ENCODE measurements around the gene TNN.

The TNN gene

GRCh38 chr1:175071276-175071943 is 3.8 kb downstream of the TNN start:
- DNase-seq (ENCODE audit: low read depth in 2 of 2) = no peak
- H3K4me3 ChIP-seq (replicated peaks in 1 of 2; ENCODE audit: low read depth in 2 of 2, low read length in 2 of 2) = no peak overlapping the region
- TF ChIP-seq CTCF (IDR thresholded peaks at IDR 0.05; ENCODE audit: low read depth, low read length) = no peak

- no peak for TF ChIP-seq CTCF (IDR thresholded peaks at IDR 0.05; ENCODE audit: low read depth, low read length)
- no peak overlapping the region for H3K4me3 ChIP-seq (replicated peaks in 1 of 2; ENCODE audit: low read depth in 2 of 2, low read length in 2 of 2)
- peak; percentile 38 to 59 for DNase-seq (ENCODE audit: low read depth in 2 of 2)
Observed at GRCh38 chr1:175072099-175072951, 4.7 kb downstream of the TNN start.

GRCh38 chr1:175073061-175073460 is 5.4 kb downstream of the TNN start:
- no peak for TF ChIP-seq CTCF (IDR thresholded peaks at IDR 0.05; ENCODE audit: low read depth, low read length)
- H3K4me3 ChIP-seq (replicated peaks in 1 of 2; ENCODE audit: low read depth in 2 of 2, low read length in 2 of 2) = no peak overlapping the region
- peak in 1 of 2 donors; percentile 16 for DNase-seq (ENCODE audit: low read depth in 2 of 2)

- TF ChIP-seq CTCF (IDR thresholded peaks at IDR 0.05; ENCODE audit: low read depth, low read length) = no peak
Observed at GRCh38 chr1:175073633-175074032, 6.0 kb downstream of the TNN start.

GRCh38 chr1:175075572-175076568 is 8.2 kb downstream of the TNN start:
- DNase-seq (ENCODE audit: low read depth in 2 of 2) = no peak
- no peak for TF ChIP-seq CTCF (IDR thresholded peaks at IDR 0.05; ENCODE audit: low read depth, low read length)
- H3K4me3 ChIP-seq (replicated peaks in 1 of 2; ENCODE audit: low read depth in 2 of 2, low read length in 2 of 2) = no peak overlapping the region

More at GRCh38 chr1:175073633-175074032, 6.0 kb downstream of the TNN start:
- DNase-seq (ENCODE audit: low read depth in 2 of 2) = no peak
- no peak overlapping the region for H3K4me3 ChIP-seq (replicated peaks in 1 of 2; ENCODE audit: low read depth in 2 of 2, low read length in 2 of 2)

- no peak for DNase-seq (ENCODE audit: low read depth in 2 of 2)
- TF ChIP-seq CTCF (IDR thresholded peaks at IDR 0.05; ENCODE audit: low read depth, low read length) = no peak
- no peak overlapping the region for H3K4me3 ChIP-seq (replicated peaks in 1 of 2; ENCODE audit: low read depth in 2 of 2, low read length in 2 of 2)
Observed at GRCh38 chr1:175077356-175078030, 9.9 kb downstream of the TNN start.

Measured in cardiac fibroblast (primary cell).